ENCODE measurements around the gene EPB41L2.
"Not testable (repeated sequence)": the region's sequence is repeated elsewhere in the genome, so short reads cannot be mapped to it uniquely, and the experiment has no call there.

Gene EPB41L2

GRCh38 chr6:131013495-131013894 lies 49.5 kb downstream of the EPB41L2 start:
- Histone ChIP-seq H3K9ac (ENCODE audit: low read depth, low read length) (no peak overlapping the region), H3K36me3 (ENCODE audit: insufficient read depth, low read length) (0 out of 2 replicates have a peak, but pooled peaks cover 3% of the 10 kb centered on the region)

GRCh38 chr6:131009790-131010189 lies 53.3 kb downstream of the EPB41L2 start:
- peaks cover 23% of the 10 kb centered on the region for H3K9me3 ChIP-seq (ENCODE audit: control insufficient read depth, insufficient read depth, low read length)
- H3K4me1 ChIP-seq (ENCODE audit: insufficient read depth, low read length): peaks cover 13% of the 10 kb centered on the region; the same call in 1 of the 2 replicates
- H3K36me3 ChIP-seq (ENCODE audit: insufficient read depth, low read length): 0 out of 2 replicates have a peak, but pooled peaks cover 3% of the 10 kb centered on the region
- no peak overlapping the region for H3K9ac ChIP-seq (ENCODE audit: low read depth, low read length)

More at GRCh38 chr6:131013495-131013894, 49.5 kb downstream of the EPB41L2 start:
- peaks cover 2% of the 10 kb centered on the region for H3K9me3 ChIP-seq (ENCODE audit: control insufficient read depth, insufficient read depth, low read length)
- H3K4me1 ChIP-seq (ENCODE audit: insufficient read depth, low read length): peaks cover 17% of the 10 kb centered on the region; the same call in 1 of the 2 replicates

GRCh38 chr6:131008965-131009364 lies 54.1 kb downstream of the EPB41L2 start:
- not testable (repeated sequence) for H3K36me3 ChIP-seq (ENCODE audit: insufficient read depth, low read length); H3K9ac ChIP-seq (ENCODE audit: low read depth, low read length)
- H3K9me3 ChIP-seq (ENCODE audit: control insufficient read depth, insufficient read depth, low read length): peaks cover 23% of the 10 kb centered on the region
- H3K4me1 ChIP-seq (ENCODE audit: insufficient read depth, low read length): peaks cover 12% of the 10 kb centered on the region

- Histone ChIP-seq H3K4me1 (ENCODE audit: insufficient read depth, low read length) (peaks cover 11% of the 10 kb centered on the region), H3K9me3 (ENCODE audit: control insufficient read depth, insufficient read depth, low read length) (peaks cover 23% of the 10 kb centered on the region)
- not testable (repeated sequence) for H3K9ac ChIP-seq (ENCODE audit: low read depth, low read length); H3K36me3 ChIP-seq (ENCODE audit: insufficient read depth, low read length)
Measured at GRCh38 chr6:131007964-131008363, 55.1 kb downstream of the EPB41L2 start.

- Histone ChIP-seq H3K9me3 (ENCODE audit: control insufficient read depth, insufficient read depth, low read length) (peaks cover 23% of the 10 kb centered on the region), H3K9ac (ENCODE audit: low read depth, low read length) (no peak overlapping the region), H3K4me1 (ENCODE audit: insufficient read depth, low read length) (peaks cover 16% of the 10 kb centered on the region), H3K36me3 (ENCODE audit: insufficient read depth, low read length) (0 out of 2 replicates have a peak, but pooled peaks cover 3% of the 10 kb centered on the region)
Measured at GRCh38 chr6:131007286-131007685, 55.8 kb downstream of the EPB41L2 start.

GRCh38 chr6:131005439-131006016 lies 57.5 kb downstream of the EPB41L2 start:
- Histone ChIP-seq H3K4me1 (ENCODE audit: insufficient read depth, low read length) (peaks cover 21% of the 10 kb centered on the region), H3K36me3 (ENCODE audit: insufficient read depth, low read length) (0 out of 2 replicates have a peak, but pooled peaks cover 3% of the 10 kb centered on the region), H3K9ac (ENCODE audit: low read depth, low read length) (no peak overlapping the region), H3K9me3 (ENCODE audit: control insufficient read depth, insufficient read depth, low read length) (peaks cover 23% of the 10 kb centered on the region)

GRCh38 chr6:131004936-131005335 lies 58.1 kb downstream of the EPB41L2 start:
- Histone ChIP-seq H3K4me1 (ENCODE audit: insufficient read depth, low read length) (peaks cover 21% of the 10 kb centered on the region), H3K9ac (ENCODE audit: low read depth, low read length) (no peak overlapping the region), H3K9me3 (ENCODE audit: control insufficient read depth, insufficient read depth, low read length) (peaks cover 23% of the 10 kb centered on the region), H3K36me3 (ENCODE audit: insufficient read depth, low read length) (0 out of 2 replicates have a peak, but pooled peaks cover under 1% of the 10 kb centered on the region)

GRCh38 chr6:131004387-131004755 lies 58.7 kb downstream of the EPB41L2 start:
- Histone ChIP-seq H3K36me3 (ENCODE audit: insufficient read depth, low read length) (no peaks in the 10 kb centered on the region), H3K9me3 (ENCODE audit: control insufficient read depth, insufficient read depth, low read length) (peaks cover 23% of the 10 kb centered on the region), H3K9ac (ENCODE audit: low read depth, low read length) (no peak overlapping the region), H3K4me1 (ENCODE audit: insufficient read depth, low read length) (peaks cover 21% of the 10 kb centered on the region)

GRCh38 chr6:131003488-131004386 lies 59.3 kb downstream of the EPB41L2 start:
- Histone ChIP-seq H3K4me1 (ENCODE audit: insufficient read depth, low read length) (peaks cover 25% of the 10 kb centered on the region), H3K9ac (ENCODE audit: low read depth, low read length) (no peak overlapping the region), H3K9me3 (ENCODE audit: control insufficient read depth, insufficient read depth, low read length) (peaks cover 23% of the 10 kb centered on the region), H3K36me3 (ENCODE audit: insufficient read depth, low read length) (no peaks in the 10 kb centered on the region)

GRCh38 chr6:131002661-131002980 lies 60.4 kb downstream of the EPB41L2 start:
- Histone ChIP-seq H3K4me1 (ENCODE audit: insufficient read depth, low read length) (peaks cover 27% of the 10 kb centered on the region), H3K9me3 (ENCODE audit: control insufficient read depth, insufficient read depth, low read length) (peaks cover 12% of the 10 kb centered on the region), H3K36me3 (ENCODE audit: insufficient read depth, low read length) (no peaks in the 10 kb centered on the region), H3K9ac (ENCODE audit: low read depth, low read length) (no peak overlapping the region)

- Histone ChIP-seq H3K36me3 (ENCODE audit: insufficient read depth, low read length) (no peaks in the 10 kb centered on the region), H3K9me3 (ENCODE audit: control insufficient read depth, insufficient read depth, low read length) (peaks cover 7% of the 10 kb centered on the region), H3K9ac (ENCODE audit: low read depth, low read length) (no peak overlapping the region), H3K4me1 (ENCODE audit: insufficient read depth, low read length) (peaks cover 33% of the 10 kb centered on the region)
Measured at GRCh38 chr6:131001945-131002660, 60.9 kb downstream of the EPB41L2 start.

- Histone ChIP-seq H3K9me3 (ENCODE audit: control insufficient read depth, insufficient read depth, low read length) (peaks cover 3% of the 10 kb centered on the region; the same call in 1 of the 2 replicates), H3K36me3 (ENCODE audit: insufficient read depth, low read length) (no peaks in the 10 kb centered on the region), H3K4me1 (ENCODE audit: insufficient read depth, low read length) (peaks cover 37% of the 10 kb centered on the region), H3K9ac (ENCODE audit: low read depth, low read length) (no peak overlapping the region)
Measured at GRCh38 chr6:131001111-131001736, 61.8 kb downstream of the EPB41L2 start.

- peaks cover 37% of the 10 kb centered on the region for H3K4me1 ChIP-seq (ENCODE audit: insufficient read depth, low read length)
- no peaks in the 10 kb centered on the region for H3K36me3 ChIP-seq (ENCODE audit: insufficient read depth, low read length)
- H3K9ac ChIP-seq (ENCODE audit: low read depth, low read length): no peak overlapping the region
- peaks cover under 1% of the 10 kb centered on the region; the same call in 1 of the 2 replicates for H3K9me3 ChIP-seq (ENCODE audit: control insufficient read depth, insufficient read depth, low read length)
Measured at GRCh38 chr6:131000544-131000943, 62.5 kb downstream of the EPB41L2 start.

Data from ES-I3 (cell line).